ENCODE results near the gene PLSCR4. TPM values are rescaled to one million over a fixed set of nuclear protein-coding genes. Genes with fewer than 3 reads are reported as not detected.

The PLSCR4 gene
- total and polyA plus RNA-seq, 2 donors from 2014 or later: 11.9 to 33.0 TPM

GRCh38 chr3:146200461-146201220, 50.3 kb downstream of the PLSCR4 start:
- Histone ChIP-seq H3K27me3 (ENCODE audit: control insufficient read depth, insufficient read depth, low read length) (no peaks in the 10 kb centered on the region), H3K36me3 (ENCODE audit: control insufficient read depth in 2 of 3, insufficient read depth in 3 of 3, low read length in 3 of 3) (peaks cover 0 to 2% (median 0%) of the 10 kb centered on the region in 3 donors), H3K4me3 (ENCODE audit: low read length in 3 of 3) (no peak overlapping the region), H3K9me3 (ENCODE audit: control insufficient read depth in 2 of 3, insufficient read depth in 1 of 3, low read length in 3 of 3) (no peaks in the 10 kb centered on the region), H3K4me1 (ENCODE audit: control insufficient read depth in 2 of 3, insufficient read depth in 2 of 3, low read depth in 1 of 3, low read length in 3 of 3) (no peaks in the 10 kb centered on the region), H3K9ac (ENCODE audit: low read length in 3 of 3) (no peak overlapping the region), H3K27ac (ENCODE audit: low read depth in 2 of 2, low read length in 2 of 2) (no peak overlapping the region)
- DNase-seq (no peak), FAIRE-seq (no peak)
- intact Hi-C loops (cut with DNase I): no loop called here
- TF ChIP-seq CTCF (IDR thresholded peaks at IDR 0.05; ENCODE audit: borderline replicate concordance, extremely low read depth, insufficient read depth): no peak

GRCh38 chr3:146199762-146200161, 51.1 kb downstream of the PLSCR4 start:
- intact Hi-C loops (cut with DNase I): no loop called here
- no peak for FAIRE-seq
- no peaks in the 10 kb centered on the region for H3K27me3 ChIP-seq (ENCODE audit: control insufficient read depth, insufficient read depth, low read length)
- H3K9me3 ChIP-seq (ENCODE audit: control insufficient read depth in 2 of 3, insufficient read depth in 1 of 3, low read length in 3 of 3): no peaks in the 10 kb centered on the region
- no peaks in the 10 kb centered on the region for H3K4me1 ChIP-seq (ENCODE audit: control insufficient read depth in 2 of 3, insufficient read depth in 2 of 3, low read depth in 1 of 3, low read length in 3 of 3)
- peaks cover 0 to 2% (median 0%) of the 10 kb centered on the region in 3 donors for H3K36me3 ChIP-seq (ENCODE audit: control insufficient read depth in 2 of 3, insufficient read depth in 3 of 3, low read length in 3 of 3)
- H3K9ac ChIP-seq (ENCODE audit: low read length in 3 of 3): no peak overlapping the region
- no peak for TF ChIP-seq CTCF (IDR thresholded peaks at IDR 0.05; ENCODE audit: borderline replicate concordance, extremely low read depth, insufficient read depth)
- no peak overlapping the region for H3K4me3 ChIP-seq (ENCODE audit: low read length in 3 of 3)
- no peak for DNase-seq
- no peak overlapping the region for H3K27ac ChIP-seq (ENCODE audit: low read depth in 2 of 2, low read length in 2 of 2)

- Histone ChIP-seq H3K4me1 (ENCODE audit: control insufficient read depth in 2 of 3, insufficient read depth in 2 of 3, low read depth in 1 of 3, low read length in 3 of 3) (no peaks in the 10 kb centered on the region), H3K36me3 (ENCODE audit: control insufficient read depth in 2 of 3, insufficient read depth in 3 of 3, low read length in 3 of 3) (peaks cover 0 to 4% (median 0%) of the 10 kb centered on the region in 3 donors), H3K4me3 (ENCODE audit: low read length in 3 of 3) (no peak overlapping the region), H3K27me3 (ENCODE audit: control insufficient read depth, insufficient read depth, low read length) (no peaks in the 10 kb centered on the region), H3K9me3 (ENCODE audit: control insufficient read depth in 2 of 3, insufficient read depth in 1 of 3, low read length in 3 of 3) (no peaks in the 10 kb centered on the region), H3K9ac (ENCODE audit: low read length in 3 of 3) (no peak overlapping the region), H3K27ac (ENCODE audit: low read depth in 2 of 2, low read length in 2 of 2) (no peak overlapping the region)
- DNase-seq: no peak
- no peak for TF ChIP-seq CTCF (IDR thresholded peaks at IDR 0.05; ENCODE audit: borderline replicate concordance, extremely low read depth, insufficient read depth)
- intact Hi-C loops (cut with DNase I): no loop called here
- FAIRE-seq: no peak
Observed at GRCh38 chr3:146196789-146197188, 54.1 kb downstream of the PLSCR4 start.
